IPS-18c (cell line): ENCODE data around the gene CD2BP2.
"Not testable (repeated sequence)": the region's sequence is repeated elsewhere in the genome, so short reads cannot be mapped to it uniquely, and the experiment has no call there.

Experiments used
- H3K4me3 ChIP-seq: 2 replicates; pipeline ENCODE4 v1.7.0; 2013; ENCODE audit warnings: low read depth, mild to moderate bottlenecking, low read length, moderate library complexity; ENCODE audit not compliant: insufficient read depth
- H3K9me3 ChIP-seq: one replicate; pipeline ENCODE4 v1.6.1; 2013; ENCODE audit warnings: mild to moderate bottlenecking, low read length, moderate library complexity; ENCODE audit not compliant: control insufficient read depth, insufficient read depth

Gene CD2BP2

GRCh38 chr16:30335598-30336474 lies 19.3 kb downstream of the CD2BP2 start:
- Histone ChIP-seq H3K4me3 (no peak overlapping the region), H3K9me3 (no peaks in the 10 kb centered on the region)

DNA sequence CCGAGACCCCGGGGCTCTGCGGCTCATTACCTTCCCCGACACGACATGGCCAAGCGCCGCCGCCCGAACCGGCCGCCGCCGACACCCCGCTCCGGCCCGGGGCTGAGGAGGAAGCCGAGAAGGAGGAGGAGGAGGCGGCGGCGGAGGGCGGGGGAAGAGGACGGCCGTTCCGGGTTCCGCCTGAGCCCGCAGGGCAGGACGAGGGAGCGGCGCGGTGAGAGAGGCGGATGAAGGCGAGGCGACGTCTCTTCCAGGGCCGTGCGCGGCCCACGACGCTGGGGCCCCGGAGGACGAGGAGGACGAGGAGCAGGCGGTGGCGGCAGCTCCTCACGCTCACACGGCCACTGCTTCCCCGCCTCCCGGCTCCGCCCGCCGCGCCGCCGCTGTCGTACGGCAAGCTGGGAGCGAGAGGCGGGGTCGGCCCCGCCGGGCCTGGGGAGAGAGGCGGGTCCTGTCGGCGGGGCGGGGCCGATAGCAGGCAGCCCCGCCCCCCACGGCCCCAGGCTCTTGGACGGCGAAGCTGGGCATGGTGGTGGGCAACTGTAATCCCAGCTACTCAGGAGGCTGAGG lies 20.0 kb downstream of the CD2BP2 start:
- peak overlapping the region; percentile 80 for H3K4me3 ChIP-seq
- not testable (repeated sequence) for H3K9me3 ChIP-seq

- H3K4me3 ChIP-seq = peak overlapping the region; percentile 80
Observed at GRCh38 chr16:30334473-30334989, 20.6 kb downstream of the CD2BP2 start.

GRCh38 chr16:30324220-30324619 lies 30.9 kb downstream of the CD2BP2 start:
- not testable (repeated sequence) for H3K9me3 ChIP-seq, H3K4me3 ChIP-seq

More at GRCh38 chr16:30334473-30334989, 20.6 kb downstream of the CD2BP2 start:
- H3K9me3 ChIP-seq = not testable (repeated sequence)

DNA sequence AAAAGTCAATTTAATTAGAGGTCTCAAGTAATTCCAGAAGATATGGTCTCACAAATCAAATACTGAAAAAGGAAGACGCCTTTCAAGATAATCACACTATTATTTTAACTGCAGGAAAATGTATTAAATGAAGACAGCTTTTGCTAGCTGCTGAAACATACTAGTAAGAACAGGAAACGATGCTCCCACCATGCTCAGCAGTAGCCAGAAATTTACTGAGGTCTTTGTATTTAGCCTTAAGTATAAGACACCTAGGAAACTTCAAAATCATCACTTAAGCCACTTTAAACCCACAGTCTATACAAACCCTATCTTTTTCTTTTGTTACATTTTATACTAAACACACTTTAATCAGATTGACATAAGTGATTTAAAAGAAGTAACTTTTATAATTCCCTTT lies 36.5 kb downstream of the CD2BP2 start:
- H3K9me3 ChIP-seq, H3K4me3 ChIP-seq: not testable (repeated sequence)

DNA sequence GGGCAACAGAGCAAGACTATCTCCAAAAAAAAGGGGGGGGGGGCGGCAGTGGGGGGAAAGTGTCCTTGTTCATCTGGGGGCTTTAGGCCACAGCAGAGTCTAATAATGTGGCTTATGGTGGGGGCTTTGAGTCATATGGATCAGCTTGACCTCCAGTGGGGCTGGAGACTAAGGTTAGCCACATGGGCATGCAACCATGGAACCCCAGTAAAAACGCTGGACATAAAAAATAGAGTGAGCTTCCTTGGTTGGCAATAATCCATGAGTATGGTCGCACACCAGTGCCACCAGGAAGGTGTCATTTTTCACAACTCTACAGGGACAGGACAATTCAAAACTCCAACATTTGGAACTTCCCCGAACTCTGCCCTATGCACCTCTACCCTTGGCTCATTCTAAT lies 44.2 kb downstream of the CD2BP2 start:
- not testable (repeated sequence) for H3K9me3 ChIP-seq, H3K4me3 ChIP-seq

DNA sequence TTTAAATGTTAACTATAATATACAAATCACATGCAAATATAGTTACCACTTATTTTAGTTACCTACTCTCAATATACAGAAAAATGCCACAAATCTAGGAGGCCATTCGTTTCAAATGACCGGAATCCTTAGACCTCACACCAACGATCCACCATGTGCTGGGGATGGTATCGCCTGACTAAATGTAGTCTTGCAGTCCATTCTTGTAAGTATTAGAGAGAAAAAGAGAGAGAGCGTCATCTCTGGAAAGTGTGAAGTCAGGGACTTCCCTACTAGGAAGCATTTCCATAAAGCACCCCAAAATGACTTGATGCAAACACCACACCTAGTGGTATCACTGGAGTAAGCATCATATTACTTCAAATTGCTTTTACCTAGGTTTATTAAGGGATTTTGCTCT lies 45.9 kb downstream of the CD2BP2 start:
- H3K9me3 ChIP-seq, H3K4me3 ChIP-seq: not testable (repeated sequence)
